Endothelial cell of umbilical vein (primary cell): ENCODE results near the gene FYN. TPM values are rescaled to one million over a fixed set of nuclear protein-coding genes. Genes with fewer than 3 reads are reported as not detected.

ENCODE experiments used
- BruUV-seq: library from RNA; stranded (reverse); fragments of 400-500 nt; replicated peaks from 2 replicates; lab custom pipeline; 2021; lab: Mats Ljungman, UMichigan
- CTCF ChIA-PET: fragments of 300-600, 350-600 bp; sonication (Branson Sonifier 250); formaldehyde crosslinking; loops from one replicate; lab custom pipeline; 2021; ENCODE audit warnings: antibody characterized with exemption, inconsistent platforms; lab: Charles Lee
- POLR2A ChIA-PET: fragments of 300-600, 350-600 bp; sonication (Branson Sonifier 250); formaldehyde crosslinking; loops from one replicate; lab custom pipeline; 2021; ENCODE audit warnings: antibody characterized with exemption, inconsistent platforms; lab: Charles Lee
- DNase-seq: peaks from one replicate; pipeline ENCODE4 v3.0.0-alpha.2; 2011; ENCODE audit warnings: low read depth, low spot score
- FAIRE-seq: peaks from 2 replicates; lab custom pipeline; 2011; peaks lifted over from hg19 to GRCh38; lab: Jason Lieb, UNC
- H2AFZ ChIP-seq: 2 replicates; pipeline ENCODE4 v1.6.0; 2012; ENCODE audit warnings: low read depth, low read length, control low read depth, inconsistent platforms
- H3K27ac ChIP-seq: 2 replicates; pipeline ENCODE4 v1.5.1; 2011; ENCODE audit warnings: low read depth, mild to moderate bottlenecking, control low read depth, low read length, moderate library complexity; ENCODE audit not compliant: insufficient read depth
- H3K27me3 ChIP-seq, 2 experiments: 2 replicates each; pipeline versions ENCODE4 v1.6.0 to v1.6.1; 2011; ENCODE audit warnings: low read length in 2 of 2, mixed read lengths in 1 of 2; ENCODE audit not compliant: control insufficient read depth in 2 of 2, insufficient read depth in 2 of 2
- H3K36me3 ChIP-seq, 2 experiments: 2 replicates in 1 of 2; 3 replicates in 1 of 2; pipeline ENCODE4 v1.5.1; 2011; ENCODE audit warnings: low read length in 2 of 2, mild to moderate bottlenecking in 1 of 2, moderate library complexity in 1 of 2; ENCODE audit not compliant: control insufficient read depth in 2 of 2, insufficient read depth in 2 of 2; ENCODE audit errors: extremely low read depth in 1 of 2
- H3K4me1 ChIP-seq: 3 replicates; pipeline ENCODE4 v1.5.1; 2011; ENCODE audit warnings: mild to moderate bottlenecking, low read length; ENCODE audit not compliant: control insufficient read depth, insufficient read depth; ENCODE audit errors: extremely low read depth
- H3K4me2 ChIP-seq: 2 replicates; pipeline ENCODE4 v1.6.1; 2011; ENCODE audit warnings: low read length, control low read depth, mixed read lengths; ENCODE audit not compliant: insufficient read depth
- H3K4me3 ChIP-seq, 3 experiments: fragments of 200-600 bp in 1 of 3; sonication (generic), shearing (Covaris generic) in 1 of 3; replicated peaks in 1 of 3; 2 replicates each; pipeline ENCODE4 v1.5.1; 2011 to 2016; ENCODE audit warnings: control low read depth in 3 of 3, low read length in 3 of 3, mild to moderate bottlenecking in 2 of 3, inconsistent platforms in 1 of 3, low read depth in 1 of 3, moderate library complexity in 1 of 3; ENCODE audit not compliant: insufficient read depth in 1 of 3
- H3K79me2 ChIP-seq: 2 replicates; pipeline ENCODE4 v1.6.0; 2012; ENCODE audit warnings: low read length, inconsistent platforms; ENCODE audit not compliant: control insufficient read depth, insufficient read depth
- H3K9ac ChIP-seq: replicated peaks from 2 replicates; pipeline ENCODE3; 2011; ENCODE audit warnings: low read length, control low read depth; ENCODE audit not compliant: insufficient read depth; ENCODE audit errors: extremely low read depth
- H3K9me1 ChIP-seq: replicated peaks from 3 replicates; pipeline ENCODE4 v1.6.0; 2011; ENCODE audit warnings: mild to moderate bottlenecking, low read length; ENCODE audit not compliant: control insufficient read depth, insufficient read depth; ENCODE audit errors: extremely low read depth
- H3K9me3 ChIP-seq: replicated peaks from 2 replicates; pipeline ENCODE4 v1.5.1; 2012; ENCODE audit warnings: low read length, inconsistent platforms; ENCODE audit not compliant: control insufficient read depth, insufficient read depth
- H4K20me1 ChIP-seq: replicated peaks from 2 replicates; pipeline ENCODE3; 2011; ENCODE audit warnings: mild to moderate bottlenecking, low read length; ENCODE audit not compliant: control insufficient read depth, insufficient read depth; ENCODE audit errors: extremely low read depth
- EZH2 ChIP-seq: IDR thresholded peaks from 2 replicates; pipeline ENCODE4 v1.6.1; 2012; ENCODE audit warnings: borderline replicate concordance, low read depth, mild to moderate bottlenecking, moderate library complexity, low read length, inconsistent platforms; ENCODE audit not compliant: severe bottlenecking
- FOS ChIP-seq: IDR thresholded peaks from 2 replicates; pipeline ENCODE4 v1.6.1; 2011; ENCODE audit warnings: mild to moderate bottlenecking, low read length, moderate library complexity, borderline replicate concordance; ENCODE audit not compliant: insufficient read depth
- GATA2 ChIP-seq: IDR thresholded peaks from 2 replicates; pipeline ENCODE4 v1.7.0; 2011; ENCODE audit warnings: low read depth, mild to moderate bottlenecking, moderate library complexity, mixed read lengths, low read length; ENCODE audit not compliant: insufficient read length, insufficient read depth
- JUN ChIP-seq: IDR thresholded peaks from 2 replicates; pipeline ENCODE4 v1.6.1; 2011; ENCODE audit warnings: borderline replicate concordance, low read depth; ENCODE audit not compliant: insufficient read length, insufficient read depth
- MYC ChIP-seq: IDR thresholded peaks from one replicate; pipeline ENCODE4 v1.6.1; 2011; ENCODE audit warnings: mild to moderate bottlenecking, low read depth, low read length
- POLR2A ChIP-seq: IDR thresholded peaks from 2 replicates; pipeline ENCODE4 v1.6.1; 2012; ENCODE audit warnings: low read depth, mild to moderate bottlenecking, control low read depth, low read length
- POLR2AphosphoS5 ChIP-seq: IDR thresholded peaks from 2 replicates; pipeline ENCODE4 v1.6.1; 2012; ENCODE audit warnings: low read depth, mild to moderate bottlenecking, control low read depth, low read length, moderate library complexity; ENCODE audit not compliant: insufficient read depth
- dilution Hi-C: fragments of 300-500 bp; cut with MboI; formaldehyde crosslinking; loops from one replicate; pipeline ENCODE4 v1.15.0; 2019; ENCODE audit warnings: low sequenced_read_pairs; ENCODE audit not compliant: extremely low pct_ligation_motif_present
- intact Hi-C: fragments of 100-400 bp; cut with micrococcal nuclease; formaldehyde crosslinking; loops from one replicate; pipeline ENCODE4 v1.10.0; 2022
- polyA plus RNA-seq, 4 experiments: library from polyadenylated mRNA; depleted of rRNA in 3 of 4; stranded (reverse) in 3 of 4; unstranded in 1 of 4; fragments of >200 nt; gene quantifications; 2 replicates each; pipeline versions ENCODE4 v1.2.1 to v1.2.3, GENCODE V29; 2011 to 2012; ENCODE audit warnings: missing spikeins in 1 of 4
- total RNA-seq: library from RNA; stranded (reverse); gene quantifications from 2 replicates; pipeline ENCODE4 v1.2.3, GENCODE V29; 2021
- TF ChIP-seq, protein P1 (sequence below), 2 donors: IDR thresholded peaks; 1 replicate in 1 of 2; 2 replicates in 1 of 2; pipeline ENCODE4 v1.5.1; 2011; ENCODE audit warnings: low read length in 2 of 2, mild to moderate bottlenecking in 2 of 2, moderate library complexity in 2 of 2, control low read depth in 1 of 2, inconsistent platforms in 1 of 2, low read depth in 1 of 2; ENCODE audit not compliant: insufficient read depth in 1 of 2; ENCODE audit errors: extremely low read depth in 1 of 2
- TF ChIP-seq, protein P2 (sequence below): IDR thresholded peaks from 2 replicates; pipeline ENCODE4 v1.6.1; 2011; ENCODE audit not compliant: insufficient read depth, insufficient read length

Gene FYN
- total and polyA plus RNA-seq, 2 donors (not counting 3 experiments of a cell fraction or from before 2014, with no cell fraction given) = 69.0 to 143 TPM

DNA sequence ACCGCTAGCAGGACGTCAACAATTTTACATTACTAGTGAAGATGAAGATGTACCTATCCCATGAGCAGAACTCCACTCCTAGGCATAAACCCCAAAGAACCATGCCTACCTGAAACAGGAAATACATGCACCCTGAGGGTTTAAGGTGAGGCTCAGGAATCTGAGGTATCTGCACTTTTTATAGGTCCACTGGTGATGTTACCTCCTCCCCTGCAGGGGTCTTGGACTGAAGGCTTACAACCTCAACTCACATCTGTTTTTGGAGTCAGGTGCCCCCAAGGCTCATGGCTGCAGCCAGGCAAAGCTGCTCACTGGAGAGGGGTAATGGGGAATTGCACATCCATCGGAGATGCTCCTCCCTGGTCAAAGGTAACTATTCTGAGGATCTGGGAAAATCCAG is 135.1 kb downstream of the FYN start:
- FAIRE-seq (no peak), DNase-seq (no peak)
- Histone ChIP-seq H4K20me1 (no peaks in the 10 kb centered on the region), H3K4me3 (no peak overlapping the region), H3K9ac (no peak overlapping the region), H3K27ac (no peak overlapping the region), H3K36me3 (peaks cover 0 to 2% of the 10 kb centered on the region in 2 experiments), H3K4me1 (no peaks in the 10 kb centered on the region), H3K9me1 (no peaks in the 10 kb centered on the region), H3K27me3 (no peaks in the 10 kb centered on the region), H3K4me2 (no peak overlapping the region), H3K9me3 (no peaks in the 10 kb centered on the region), H3K79me2 (peaks cover 2% of the 10 kb centered on the region), H2AFZ (no peak overlapping the region)
- BruUV-seq = no TSS peak
- TF ChIP-seq MYC (no peak), POLR2A (no peak), EZH2 (no peak), POLR2AphosphoS5 (no peak), FOS (no peak), GATA2 (no peak), JUN (no peak)
- TF ChIP-seq, protein P1, sequence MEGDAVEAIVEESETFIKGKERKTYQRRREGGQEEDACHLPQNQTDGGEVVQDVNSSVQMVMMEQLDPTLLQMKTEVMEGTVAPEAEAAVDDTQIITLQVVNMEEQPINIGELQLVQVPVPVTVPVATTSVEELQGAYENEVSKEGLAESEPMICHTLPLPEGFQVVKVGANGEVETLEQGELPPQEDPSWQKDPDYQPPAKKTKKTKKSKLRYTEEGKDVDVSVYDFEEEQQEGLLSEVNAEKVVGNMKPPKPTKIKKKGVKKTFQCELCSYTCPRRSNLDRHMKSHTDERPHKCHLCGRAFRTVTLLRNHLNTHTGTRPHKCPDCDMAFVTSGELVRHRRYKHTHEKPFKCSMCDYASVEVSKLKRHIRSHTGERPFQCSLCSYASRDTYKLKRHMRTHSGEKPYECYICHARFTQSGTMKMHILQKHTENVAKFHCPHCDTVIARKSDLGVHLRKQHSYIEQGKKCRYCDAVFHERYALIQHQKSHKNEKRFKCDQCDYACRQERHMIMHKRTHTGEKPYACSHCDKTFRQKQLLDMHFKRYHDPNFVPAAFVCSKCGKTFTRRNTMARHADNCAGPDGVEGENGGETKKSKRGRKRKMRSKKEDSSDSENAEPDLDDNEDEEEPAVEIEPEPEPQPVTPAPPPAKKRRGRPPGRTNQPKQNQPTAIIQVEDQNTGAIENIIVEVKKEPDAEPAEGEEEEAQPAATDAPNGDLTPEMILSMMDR (IDR thresholded peaks at IDR 0.05; ENCODE audit: extremely low read depth in 1 of 2, insufficient read depth in 1 of 2, low read depth in 1 of 2, low read length in 2 of 2) = no peak
- TF ChIP-seq, protein P2, sequence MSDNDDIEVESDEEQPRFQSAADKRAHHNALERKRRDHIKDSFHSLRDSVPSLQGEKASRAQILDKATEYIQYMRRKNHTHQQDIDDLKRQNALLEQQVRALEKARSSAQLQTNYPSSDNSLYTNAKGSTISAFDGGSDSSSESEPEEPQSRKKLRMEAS = no peak
- intact Hi-C loops (no loop called here), dilution Hi-C loops (no loop called here)
- POLR2A ChIA-PET = no interaction called here
- CTCF ChIA-PET = interaction anchor here (1.2 kb wide), 1 partner anchor 28 kb away, joined by 3 read pairs; no protein-coding TSS in a partner anchor
